HEK293 (cell line): ENCODE measurements around the gene SEPTIN5.

Experiments used
- CTCF ChIA-PET: fragments of 350-600 bp; formaldehyde crosslinking; extraction: SDS; loops from one replicate; lab custom pipeline; 2021; ENCODE audit warnings: antibody characterized with exemption; lab: Yijun Ruan, JAX
- POLR2A ChIA-PET: fragments of 300-600 bp; formaldehyde crosslinking; extraction: SDS; loops from one replicate; lab custom pipeline; 2020; ENCODE audit warnings: antibody characterized with exemption, inconsistent platforms; lab: Yijun Ruan, JAX
- H3K27ac ChIP-seq: fragments of 200-500 bp; sonication (Bioruptor generic); 2 replicates; pipeline ENCODE4 v1.5.1; 2014; ENCODE audit warnings: low read depth, low read length, control low read depth, inconsistent platforms; ENCODE audit errors: extremely low read depth
- H3K36me3 ChIP-seq, 2 experiments: fragments of 200-500 bp in 1 of 2; sonication (Bioruptor generic) in 1 of 2; 1 replicate in 1 of 2; 2 replicates in 1 of 2; pipeline ENCODE4 v1.5.1; 2014 to 2017; ENCODE audit warnings: inconsistent platforms in 2 of 2, low read length in 2 of 2; ENCODE audit not compliant: control insufficient read depth in 2 of 2, insufficient read depth in 1 of 2
- H3K4me1 ChIP-seq: fragments of 200-500 bp; sonication (Bioruptor generic); 2 replicates; pipeline ENCODE4 v1.5.1; 2014; ENCODE audit warnings: mild to moderate bottlenecking, low read length, inconsistent platforms; ENCODE audit not compliant: control insufficient read depth, insufficient read depth
- H3K4me3 ChIP-seq: 2 replicates; pipeline ENCODE4 v1.5.1; 2011; ENCODE audit warnings: low read depth, mild to moderate bottlenecking, control low read depth, low read length, moderate library complexity
- H3K9me3 ChIP-seq: fragments of 200-500 bp; sonication (Bioruptor generic); 2 replicates; pipeline ENCODE4 v1.5.1; 2014; ENCODE audit warnings: low read depth, low read length, inconsistent platforms; ENCODE audit not compliant: control insufficient read depth, insufficient read depth
- ATF2 ChIP-seq: fragments of 450-650 bp; formaldehyde crosslinking; IDR thresholded peaks from 2 replicates; pipeline ENCODE4 v1.5.1; 2016; ENCODE audit warnings: missing biosample characterization, missing genetic modification characterization, low read depth
- BCL11A ChIP-seq: fragments of 450-650 bp; formaldehyde crosslinking; IDR thresholded peaks from 2 replicates; pipeline ENCODE4 v1.5.1; 2016; ENCODE audit warnings: low read depth, missing biosample characterization, missing genetic modification characterization
- PATZ1 ChIP-seq: fragments of 450-650 bp; formaldehyde crosslinking; IDR thresholded peaks from 2 replicates; pipeline ENCODE4 v1.5.1; 2016; ENCODE audit warnings: missing biosample characterization, missing genetic modification characterization
- PRDM10 ChIP-seq: fragments of 450-650 bp; formaldehyde crosslinking; IDR thresholded peaks from 2 replicates; pipeline ENCODE4 v1.5.1; 2016; ENCODE audit warnings: missing biosample characterization, missing genetic modification characterization
- ZBTB17 ChIP-seq: fragments of 450-650 bp; formaldehyde crosslinking; IDR thresholded peaks from 2 replicates; pipeline ENCODE4 v1.5.1; 2016; ENCODE audit warnings: missing biosample characterization, missing genetic modification characterization
- ZBTB48 ChIP-seq: fragments of 450-650 bp; formaldehyde crosslinking; IDR thresholded peaks from 2 replicates; pipeline ENCODE4 v1.5.1; 2016; ENCODE audit warnings: missing biosample characterization, missing genetic modification characterization
- ZBTB8A ChIP-seq: fragments of 450-650 bp; formaldehyde crosslinking; IDR thresholded peaks from 2 replicates; pipeline ENCODE4 v1.5.1; 2016; ENCODE audit warnings: missing biosample characterization, missing genetic modification characterization
- ZFHX2 ChIP-seq: fragments of 450-650 bp; formaldehyde crosslinking; conservative IDR thresholded peaks from 2 replicates; pipeline ENCODE4 v1.5.1; 2016; ENCODE audit warnings: missing biosample characterization, missing genetic modification characterization
- ZNF2 ChIP-seq: fragments of 450-650 bp; formaldehyde crosslinking; IDR thresholded peaks from 2 replicates; pipeline ENCODE4 v1.5.1; 2016; ENCODE audit warnings: missing biosample characterization, missing genetic modification characterization
- ZNF202 ChIP-seq: fragments of 450-650 bp; formaldehyde crosslinking; IDR thresholded peaks from 2 replicates; pipeline ENCODE4 v1.5.1; 2016; ENCODE audit warnings: missing biosample characterization, missing genetic modification characterization, borderline replicate concordance
- ZNF248 ChIP-seq: fragments of 450-650 bp; formaldehyde crosslinking; IDR thresholded peaks from 2 replicates; pipeline ENCODE4 v1.5.1; 2017; ENCODE audit warnings: missing biosample characterization, missing genetic modification characterization
- ZNF335 ChIP-seq: fragments of 450-650 bp; formaldehyde crosslinking; conservative IDR thresholded peaks from 2 replicates; pipeline ENCODE4 v1.5.1; 2016; ENCODE audit warnings: missing biosample characterization, missing genetic modification characterization
- ZNF366 ChIP-seq: fragments of 450-650 bp; formaldehyde crosslinking; conservative IDR thresholded peaks from 2 replicates; pipeline ENCODE4 v1.5.1; 2016; ENCODE audit warnings: missing biosample characterization, missing genetic modification characterization
- ZNF398 ChIP-seq: fragments of 450-650 bp; formaldehyde crosslinking; IDR thresholded peaks from 2 replicates; pipeline ENCODE4 v1.5.1; 2017; ENCODE audit warnings: missing biosample characterization, missing genetic modification characterization
- ZNF521 ChIP-seq: fragments of 450-650 bp; formaldehyde crosslinking; IDR thresholded peaks from 2 replicates; pipeline ENCODE4 v1.5.1; 2017; ENCODE audit warnings: missing biosample characterization, mild to moderate bottlenecking, missing genetic modification characterization
- ZNF571 ChIP-seq: fragments of 450-650 bp; formaldehyde crosslinking; IDR thresholded peaks from 2 replicates; pipeline ENCODE4 v1.5.0; 2017; ENCODE audit warnings: missing biosample characterization, missing genetic modification characterization
- ZNF639 ChIP-seq: fragments of 450-650 bp; formaldehyde crosslinking; IDR thresholded peaks from 2 replicates; pipeline ENCODE4 v1.5.1; 2016; ENCODE audit warnings: missing biosample characterization, missing genetic modification characterization
- ZNF677 ChIP-seq: fragments of 450-650 bp; IDR thresholded peaks from 2 replicates; pipeline ENCODE4 v1.5.0; 2018; ENCODE audit warnings: missing biosample characterization, mild to moderate bottlenecking, missing genetic modification characterization, moderate library complexity
- ZNF76 ChIP-seq: fragments of 450-650 bp; formaldehyde crosslinking; IDR thresholded peaks from 2 replicates; pipeline ENCODE4; 2016; ENCODE audit warnings: low read depth, missing biosample characterization, missing genetic modification characterization, borderline replicate concordance
- ZXDB ChIP-seq: fragments of 450-650 bp; formaldehyde crosslinking; IDR thresholded peaks from 2 replicates; pipeline ENCODE4 v1.5.1; 2016; ENCODE audit warnings: missing biosample characterization, missing genetic modification characterization

Gene SEPTIN5

GRCh38 chr22:19759427-19760057, 45.2 kb downstream of the SEPTIN5 start:
- H3K9me3 ChIP-seq, result no peaks in the 10 kb centered on the region
- ChIA-PET CTCF (interaction anchor here (0.6 kb wide), 2 partner anchors 194 to 649 kb away, joined by 3 to 4 read pairs; no protein-coding TSS in a partner anchor), POLR2A (no interaction called here)
- no peak overlapping the region for H3K4me3 ChIP-seq
- peaks cover 0 to 25% of the 10 kb centered on the region in 2 experiments; a peak in 1 of 3 replicates for H3K36me3 ChIP-seq
- H3K4me1 ChIP-seq, result no peaks in the 10 kb centered on the region
- no peak for TF ChIP-seq ATF2 (tag by site-specific recombination)
- no peak for TF ChIP-seq BCL11A (tag by site-specific recombination)
- TF ChIP-seq ZFHX2 (tag by site-specific recombination), result peak; percentile 40; the same call in 1 of the 2 replicates
- peak; percentile 19; the same call in 1 of the 2 replicates for TF ChIP-seq ZBTB8A (tag by site-specific recombination)
- no peak overlapping the region for H3K27ac ChIP-seq

- no peaks in the 10 kb centered on the region for H3K9me3 ChIP-seq
- peak within 1 kb of the TSS; percentile 42 for H3K4me3 ChIP-seq
- peak within 1 kb of the TSS; percentile 83 for H3K27ac ChIP-seq
- H3K36me3 ChIP-seq, result peaks cover 0 to 33% of the 10 kb centered on the region in 2 experiments; a peak in 1 of 3 replicates
- ChIA-PET CTCF (interaction anchor here (0.6 kb wide), 1 partner anchor 194 kb away, joined by 3 read pairs; no protein-coding TSS in a partner anchor), POLR2A (interaction anchor here (1.1 kb wide), 1 partner anchor 94 kb away, joined by 3 read pairs; the partner anchor contains the start of genes GNB1L and RTL10)
- H3K4me1 ChIP-seq, result no peaks in the 10 kb centered on the region
- peak; percentile 92 for TF ChIP-seq ZNF677 (tag by site-specific recombination)
- peak; percentile 43; the same call in 1 of the 2 replicates for TF ChIP-seq ZBTB8A (tag by site-specific recombination)
- TF ChIP-seq PATZ1 (tag by site-specific recombination), result 0 out of 2 replicates have a peak, but pooled peaks have one; percentile 10
- 0 out of 2 replicates have a peak, but pooled peaks have one; percentile 38 for TF ChIP-seq ZNF2
- peak; percentile 43 for TF ChIP-seq ZNF398 (tag by site-specific recombination)
- peak; percentile 82 for TF ChIP-seq ZNF366
- no peak for TF ChIP-seq ZNF248 (tag by site-specific recombination)
- TF ChIP-seq ZNF335 (tag by site-specific recombination), result peak; percentile 68
- peak; percentile 67; the same call in 1 of the 2 replicates for TF ChIP-seq ZNF639
- no peak for TF ChIP-seq ZNF571 (tag by site-specific recombination)
- TF ChIP-seq ZNF521 (tag by site-specific recombination), result no peak
- TF ChIP-seq ZNF202 (tag by site-specific recombination), result no peak
- TF ChIP-seq ZBTB17, result 0 out of 2 replicates have a peak, but pooled peaks have one; percentile 20
- TF ChIP-seq ZBTB48 (tag by site-specific recombination), result no peak
- TF ChIP-seq PRDM10, result peak; percentile 53; the same call in 1 of the 2 replicates
- TF ChIP-seq ZNF76 (tag by site-specific recombination), result no peak
- peak; percentile 43; the same call in 1 of the 2 replicates for TF ChIP-seq ZXDB (tag by site-specific recombination)
Observed at GRCh38 chr22:19760058-19760950, 46.0 kb downstream of the SEPTIN5 start, which contains the start of gene TBX1. TBX1 (plus strand) TSS chr22:19760778; CDS start chr22:19760844, 66 bp downstream.
